GM18511 (cell line): ENCODE data around the gene MRPL14.
A peak's percentile ranks its signal among the peaks of the same experiment; 100 is the strongest.

Source experiments
- ATAC-seq: cut with Tn5 transposase; IDR thresholded peaks from one replicate; pipeline ENCODE4 v1.9.1; 2021; ENCODE audit warnings: mild to moderate bottlenecking, moderate library complexity; ENCODE audit not compliant: unreplicated experiment

The MRPL14 gene

DNA sequence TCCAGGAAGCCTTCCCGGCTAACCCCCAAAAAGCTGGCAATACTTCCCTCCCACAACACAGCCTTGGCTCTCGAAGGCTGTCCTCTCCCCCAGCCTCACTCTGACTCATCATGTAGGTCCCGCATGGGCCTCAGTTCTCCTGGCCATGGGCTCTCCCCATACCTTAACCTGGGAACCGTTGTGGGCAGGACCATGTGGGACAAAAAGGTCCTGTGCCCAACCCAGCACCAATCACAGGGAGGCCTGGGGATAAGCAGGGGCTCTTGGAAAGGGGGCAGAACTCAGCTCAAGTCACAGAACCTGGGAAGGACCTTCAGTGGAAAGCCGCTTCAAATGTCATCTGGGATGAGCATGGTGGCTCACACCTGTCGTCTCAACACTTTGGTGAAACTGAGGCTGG is 45.5 kb downstream of the MRPL14 start:
- no peak for ATAC-seq

- no peak for ATAC-seq
Measured at GRCh38 chr6:44080561-44081521, 46.4 kb downstream of the MRPL14 start.

DNA sequence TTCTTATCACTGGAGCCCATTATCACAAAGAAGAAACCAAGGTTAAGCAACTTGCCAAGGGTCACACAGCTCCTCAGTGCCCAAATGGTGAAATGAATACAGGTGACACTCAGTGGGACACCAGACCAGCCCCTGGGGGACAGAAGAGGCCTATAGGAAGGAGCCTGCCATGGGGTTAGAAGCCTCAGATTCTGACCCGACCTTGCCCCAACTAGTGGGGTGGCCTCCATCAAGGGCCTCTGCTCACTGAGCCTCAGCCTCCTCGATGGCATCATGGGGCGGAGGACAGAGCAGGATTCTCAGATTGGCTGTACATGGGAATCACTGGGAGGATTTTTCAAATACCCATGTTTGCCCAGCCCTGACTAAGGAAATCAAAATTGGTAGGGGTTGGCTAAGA is 47.6 kb downstream of the MRPL14 start:
- no peak for ATAC-seq

- ATAC-seq, result no peak
Measured at GRCh38 chr6:44078827-44079671, 48.2 kb downstream of the MRPL14 start.

GRCh38 chr6:44078219-44078826 is 48.9 kb downstream of the MRPL14 start:
- ATAC-seq, result no peak

DNA sequence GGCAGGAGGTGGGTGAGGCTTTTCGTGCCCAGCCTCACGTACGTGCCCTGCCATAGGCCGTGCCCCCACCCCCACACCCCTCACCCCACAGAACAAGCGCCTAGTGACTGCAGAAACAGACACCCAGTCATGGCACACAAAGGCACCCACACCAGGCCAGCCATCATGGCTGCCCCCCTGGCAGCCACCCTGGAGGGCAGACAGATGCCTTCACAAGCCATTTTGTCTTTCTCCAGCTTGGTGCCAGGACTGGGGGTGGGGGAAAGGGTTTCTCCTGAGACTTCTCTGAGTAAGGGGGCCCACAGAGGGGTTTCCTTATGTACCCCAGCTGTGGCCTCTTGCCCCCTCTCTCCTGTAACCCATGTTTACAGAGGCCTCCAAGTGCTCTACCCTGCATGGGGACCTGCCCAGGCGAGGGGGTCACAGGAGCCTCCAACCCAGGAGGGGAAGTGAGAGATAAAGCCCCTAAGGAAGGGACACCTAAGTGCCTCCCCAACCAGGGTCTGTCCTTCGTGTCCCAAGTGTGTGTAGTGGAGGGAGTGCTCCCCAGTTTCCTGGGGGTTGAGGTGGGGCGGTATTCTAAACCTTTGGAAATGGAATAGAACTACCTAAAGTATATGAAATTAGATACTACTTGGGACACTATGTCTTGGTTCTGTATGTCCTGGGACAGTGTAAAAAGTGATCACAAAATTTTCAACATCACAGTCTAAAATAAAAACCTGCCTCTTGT is 49.9 kb downstream of the MRPL14 start:
- ATAC-seq, result no peak

- no peak for ATAC-seq
Measured at GRCh38 chr6:44076356-44077213, 50.7 kb downstream of the MRPL14 start.

DNA sequence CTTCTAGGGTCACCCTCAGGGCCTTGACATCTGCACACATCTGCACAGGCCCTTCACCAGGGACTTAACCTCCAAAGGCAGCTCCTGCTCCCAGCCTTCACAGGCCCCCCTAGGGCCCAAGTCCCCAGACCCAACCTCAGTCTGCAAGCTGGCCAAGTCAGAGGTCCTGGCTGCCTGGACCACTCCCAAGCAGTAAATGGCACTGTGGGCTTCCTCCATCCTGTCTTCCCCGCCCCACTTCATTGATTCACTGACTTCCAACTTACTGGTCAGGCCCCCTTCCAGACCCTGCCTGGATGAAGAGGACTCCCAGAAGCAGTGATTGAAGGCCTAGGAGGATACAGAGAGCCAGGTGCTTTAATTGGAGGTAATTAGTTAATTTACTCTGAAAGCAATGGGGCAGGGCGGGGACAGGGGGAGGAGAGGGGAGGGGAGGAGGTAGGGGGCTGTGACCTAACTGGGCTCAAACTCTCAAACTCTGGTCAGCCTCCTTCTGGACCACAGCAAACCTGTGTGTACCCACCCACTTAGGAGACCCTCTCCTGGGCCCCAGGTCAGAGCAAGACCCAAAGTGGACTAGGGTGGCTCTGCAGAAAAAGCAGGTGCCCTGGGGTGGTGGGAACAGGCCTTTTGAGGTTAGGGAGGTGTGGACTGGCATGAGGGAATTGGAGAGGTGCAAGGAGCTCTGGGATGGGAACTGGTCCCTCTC is 51.5 kb downstream of the MRPL14 start:
- ATAC-seq, result no peak

DNA sequence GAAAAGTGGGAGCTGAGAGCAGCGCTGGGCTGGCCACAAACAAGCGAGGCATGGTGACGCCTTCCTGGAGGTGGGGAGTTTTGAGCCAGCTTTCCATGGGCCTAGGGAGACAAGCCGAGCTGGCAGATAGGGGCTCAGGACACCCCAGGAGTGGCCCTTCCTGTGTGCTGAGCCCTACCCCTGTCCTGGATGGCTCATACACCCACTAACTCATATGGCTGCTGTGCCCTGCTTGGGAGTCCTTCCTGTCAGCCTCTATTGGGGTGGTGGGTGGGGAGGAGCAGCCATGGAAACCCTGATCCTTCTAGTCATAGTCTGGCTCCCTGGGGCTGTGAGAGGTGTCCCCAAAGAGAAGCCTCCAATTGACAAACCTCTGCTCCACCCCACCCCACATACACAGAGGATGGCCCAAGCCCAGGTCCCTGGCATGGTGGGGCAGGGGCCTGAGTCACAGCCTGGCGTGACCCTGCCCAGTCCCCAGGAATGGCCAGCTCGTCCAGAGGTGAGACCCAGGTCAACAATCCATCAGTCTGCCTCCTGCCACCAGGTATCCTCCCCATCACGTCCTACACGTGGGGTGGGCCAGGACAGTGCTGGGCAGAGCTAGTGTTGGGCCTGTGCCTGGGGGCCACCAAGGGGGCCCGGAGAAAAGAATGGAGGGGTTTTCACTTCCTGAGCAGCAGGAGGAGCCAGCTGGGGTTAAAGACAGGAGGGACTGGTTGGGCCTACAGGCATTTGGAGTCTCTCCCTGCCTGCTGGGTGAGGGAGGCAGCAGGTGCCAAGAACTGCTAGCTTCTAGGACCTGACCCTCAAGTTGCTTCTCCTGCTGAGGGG is 52.2 kb downstream of the MRPL14 start:
- ATAC-seq, result peak; percentile 4

GRCh38 chr6:44074439-44074812 is 52.8 kb downstream of the MRPL14 start:
- ATAC-seq, result peak; percentile 37

GRCh38 chr6:44073612-44074438 is 53.4 kb downstream of the MRPL14 start:
- peak; percentile 5 for ATAC-seq

- ATAC-seq, result peak; percentile 69
Measured at GRCh38 chr6:44072959-44073611, 54.2 kb downstream of the MRPL14 start.

DNA sequence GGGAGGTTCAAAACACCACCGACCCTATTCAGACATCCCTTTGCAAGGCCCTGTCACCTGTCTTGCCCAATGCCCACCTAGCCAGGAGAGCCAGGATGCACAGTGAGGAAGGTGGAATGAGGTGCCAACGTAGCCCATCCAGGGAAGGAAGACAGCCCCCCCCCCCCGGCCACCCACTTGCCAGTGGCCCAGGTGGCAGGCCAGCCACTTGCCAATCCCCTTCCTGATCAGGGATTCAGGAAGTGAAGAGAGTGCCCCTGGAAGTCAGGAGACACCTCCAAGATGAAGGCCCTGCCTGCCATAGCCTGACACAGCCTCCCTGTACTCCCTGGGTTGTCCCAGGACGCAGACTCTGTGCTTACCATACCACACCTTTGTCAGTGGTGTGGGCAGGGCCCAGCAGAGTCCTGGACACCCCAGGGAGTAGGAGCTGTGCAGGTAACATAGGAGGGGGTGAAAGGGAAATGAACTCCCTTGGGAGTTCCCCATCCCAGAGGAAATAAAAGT is 54.7 kb downstream of the MRPL14 start:
- ATAC-seq, result peak; percentile 14

GRCh38 chr6:44071670-44072451 is 55.4 kb downstream of the MRPL14 start:
- no peak for ATAC-seq

- no peak for ATAC-seq
Measured at GRCh38 chr6:44068607-44069296, 58.5 kb downstream of the MRPL14 start.
